IPS-15b (cell line): ENCODE data around the gene SORBS2.

Source experiments
- H3K27me3 ChIP-seq: one replicate; pipeline ENCODE4 v1.6.1; 2013; ENCODE audit warnings: low read length; ENCODE audit not compliant: control insufficient read depth, insufficient read depth
- H3K36me3 ChIP-seq: one replicate; pipeline ENCODE4 v1.6.1; 2013; ENCODE audit warnings: low read length; ENCODE audit not compliant: control insufficient read depth, insufficient read depth
- H3K4me1 ChIP-seq: one replicate; pipeline ENCODE4 v1.6.1; 2013; ENCODE audit warnings: mild to moderate bottlenecking, low read length; ENCODE audit not compliant: control insufficient read depth, insufficient read depth
- H3K4me3 ChIP-seq: one replicate; pipeline ENCODE4 v1.5.1; 2013; ENCODE audit warnings: low read depth, low read length
- H3K9ac ChIP-seq: one replicate; pipeline ENCODE4 v1.6.1; 2013; ENCODE audit warnings: low read depth, mild to moderate bottlenecking, low read length
- H3K9me3 ChIP-seq: one replicate; pipeline ENCODE4 v1.6.1; 2013; ENCODE audit warnings: mild to moderate bottlenecking, low read length; ENCODE audit not compliant: control insufficient read depth, insufficient read depth

SORBS2 gene

DNA sequence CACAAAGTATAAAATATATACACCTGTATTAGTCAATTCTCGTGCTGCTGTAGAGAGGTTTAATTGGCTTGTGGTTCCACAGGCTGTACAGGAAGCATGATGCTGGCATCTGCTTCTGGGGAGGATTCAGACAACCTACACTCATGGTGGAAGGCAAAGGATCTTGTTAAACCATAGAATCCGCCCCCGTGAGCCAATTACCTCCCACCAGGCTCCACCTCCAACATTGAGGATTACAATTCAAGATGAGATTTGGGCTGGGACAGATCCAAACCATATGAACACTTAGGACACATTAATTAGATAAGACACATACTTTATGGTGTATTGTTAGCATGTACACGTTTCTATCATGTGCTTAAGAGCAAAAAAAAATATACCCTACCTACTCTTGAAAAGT lies 22.1 kb upstream of the SORBS2 start:
- Histone ChIP-seq H3K4me1 (peaks cover 28% of the 10 kb centered on the region), H3K9ac (no peak overlapping the region), H3K36me3 (no peaks in the 10 kb centered on the region), H3K9me3 (no peaks in the 10 kb centered on the region), H3K27me3 (no peaks in the 10 kb centered on the region), H3K4me3 (no peak overlapping the region)

GRCh38 chr4:185833055-185833598 lies 21.1 kb upstream of the SORBS2 start:
- no peaks in the 10 kb centered on the region for H3K36me3 ChIP-seq
- peaks cover 18% of the 10 kb centered on the region for H3K4me1 ChIP-seq
- H3K27me3 ChIP-seq: no peaks in the 10 kb centered on the region
- no peaks in the 10 kb centered on the region for H3K9me3 ChIP-seq
- H3K9ac ChIP-seq: no peak overlapping the region
- H3K4me3 ChIP-seq: no peak overlapping the region

GRCh38 chr4:185831125-185831815 lies 19.3 kb upstream of the SORBS2 start:
- Histone ChIP-seq H3K27me3 (no peaks in the 10 kb centered on the region), H3K9ac (no peak overlapping the region), H3K4me1 (peaks cover under 1% of the 10 kb centered on the region), H3K9me3 (no peaks in the 10 kb centered on the region), H3K4me3 (no peak overlapping the region), H3K36me3 (no peaks in the 10 kb centered on the region)

DNA sequence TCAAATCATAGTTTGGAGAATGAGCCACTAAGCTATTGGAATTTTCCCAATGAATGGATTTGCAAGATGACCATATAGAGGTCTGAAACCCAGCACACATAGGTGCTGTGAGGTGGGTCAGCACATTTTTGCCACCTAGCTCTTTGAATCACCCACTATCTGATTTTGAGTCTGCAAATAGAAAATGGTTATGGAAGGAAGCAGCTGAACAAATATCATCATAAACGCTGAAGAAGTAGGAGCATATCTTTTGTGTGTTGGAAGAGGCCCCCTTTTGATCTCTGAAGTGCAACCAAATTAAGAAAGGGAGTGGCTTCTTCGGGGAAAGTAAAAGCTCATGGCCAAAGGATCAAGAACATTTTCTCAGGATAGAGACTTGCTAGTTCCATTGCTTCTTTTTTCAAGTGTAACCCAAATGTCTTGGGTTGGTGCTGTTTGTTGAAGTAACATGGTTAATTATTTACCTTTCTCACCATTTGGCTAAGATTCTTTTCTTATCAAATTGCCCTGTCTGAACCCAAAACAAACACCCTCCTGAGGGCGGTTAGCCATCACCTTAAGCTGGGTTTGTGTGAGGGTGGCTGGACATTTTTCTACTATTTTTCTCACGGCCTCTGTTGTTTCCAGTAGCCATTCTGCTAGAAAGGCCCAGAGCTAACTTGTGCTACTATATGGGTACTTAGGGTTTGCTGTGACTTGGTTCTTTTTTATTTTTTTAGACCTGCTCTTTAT lies 18.4 kb upstream of the SORBS2 start:
- H3K9ac ChIP-seq: no peak overlapping the region
- no peaks in the 10 kb centered on the region for H3K27me3 ChIP-seq
- no peaks in the 10 kb centered on the region for H3K9me3 ChIP-seq
- no peaks in the 10 kb centered on the region for H3K36me3 ChIP-seq
- no peak overlapping the region for H3K4me3 ChIP-seq
- H3K4me1 ChIP-seq: no peaks in the 10 kb centered on the region

GRCh38 chr4:185826381-185826780 lies 14.4 kb upstream of the SORBS2 start:
- Histone ChIP-seq H3K9me3 (no peaks in the 10 kb centered on the region), H3K36me3 (no peaks in the 10 kb centered on the region), H3K27me3 (no peaks in the 10 kb centered on the region), H3K4me1 (no peaks in the 10 kb centered on the region), H3K9ac (no peak overlapping the region), H3K4me3 (no peak overlapping the region)

GRCh38 chr4:185825737-185826136 lies 13.7 kb upstream of the SORBS2 start:
- Histone ChIP-seq H3K9ac (no peak overlapping the region), H3K27me3 (no peaks in the 10 kb centered on the region), H3K36me3 (no peaks in the 10 kb centered on the region), H3K4me3 (no peak overlapping the region), H3K9me3 (no peaks in the 10 kb centered on the region), H3K4me1 (no peaks in the 10 kb centered on the region)

- no peaks in the 10 kb centered on the region for H3K27me3 ChIP-seq
- no peak overlapping the region for H3K9ac ChIP-seq
- no peak overlapping the region for H3K4me3 ChIP-seq
- no peaks in the 10 kb centered on the region for H3K9me3 ChIP-seq
- peaks cover 7% of the 10 kb centered on the region for H3K4me1 ChIP-seq
- no peaks in the 10 kb centered on the region for H3K36me3 ChIP-seq
Measured at GRCh38 chr4:185822791-185823190, 10.8 kb upstream of the SORBS2 start.

DNA sequence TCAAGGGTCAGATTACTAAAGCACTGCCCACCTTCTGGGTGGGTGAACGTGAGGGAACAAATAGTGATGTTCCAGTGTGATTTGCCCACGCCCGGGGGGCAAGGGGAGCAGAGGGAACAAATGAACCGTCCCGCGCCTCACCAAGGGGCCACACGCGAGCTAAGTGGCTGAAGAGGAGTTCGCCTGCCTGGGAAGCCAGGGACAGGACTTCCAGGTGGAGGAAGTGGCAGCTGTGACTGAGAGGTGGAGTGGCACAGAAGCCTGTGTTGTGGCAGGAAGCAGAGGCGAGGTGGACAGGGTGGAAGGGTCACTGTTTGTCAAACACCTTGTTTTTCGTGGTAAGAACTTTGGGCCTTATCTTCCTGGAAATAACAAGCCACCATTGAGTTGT lies 9.0 kb upstream of the SORBS2 start:
- Histone ChIP-seq H3K36me3 (no peaks in the 10 kb centered on the region), H3K9me3 (no peaks in the 10 kb centered on the region), H3K27me3 (no peaks in the 10 kb centered on the region), H3K4me1 (peaks cover 7% of the 10 kb centered on the region), H3K9ac (no peak overlapping the region), H3K4me3 (no peak overlapping the region)

DNA sequence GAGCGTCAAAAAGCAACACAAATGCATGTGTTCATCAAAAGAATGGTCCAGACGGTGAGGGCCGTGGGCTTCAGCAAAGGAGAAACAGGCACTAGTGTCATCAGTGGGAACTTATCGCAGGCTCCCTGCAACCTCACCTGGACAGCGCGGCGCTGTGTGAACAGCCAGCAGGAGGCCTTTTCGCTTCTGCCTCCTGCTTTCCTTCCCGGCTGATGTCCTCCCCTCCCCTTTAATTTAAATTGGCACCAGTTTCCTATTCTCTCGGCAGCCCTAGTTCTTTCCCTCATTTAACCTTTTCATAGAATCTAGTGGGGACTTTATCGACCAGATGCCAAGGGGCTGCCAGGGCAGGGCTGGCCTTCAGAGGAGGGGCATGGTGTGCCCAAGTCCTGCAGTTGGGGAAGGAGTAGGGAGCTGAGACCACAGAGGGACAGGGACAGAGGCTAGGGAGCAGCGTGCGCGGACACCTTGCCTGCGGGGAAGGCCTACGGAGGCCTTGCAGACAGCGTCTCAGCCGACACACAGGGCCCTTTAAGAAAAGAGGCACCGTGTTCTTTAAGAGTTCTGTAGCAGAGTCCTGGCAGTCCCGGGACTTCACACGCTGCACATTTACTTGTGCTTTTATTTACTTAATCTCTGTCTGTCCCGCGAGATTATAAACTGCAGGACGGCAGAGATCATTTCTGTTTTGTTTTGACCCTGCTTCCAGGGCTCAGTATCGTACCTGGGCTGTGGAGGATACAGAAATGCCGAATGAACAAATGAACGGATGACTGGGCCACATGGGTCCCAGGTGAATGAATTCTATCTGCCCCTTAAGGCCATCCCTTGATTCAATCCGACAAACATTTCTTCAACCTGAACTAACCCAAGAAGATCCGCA lies 8.4 kb upstream of the SORBS2 start:
- peak overlapping the region; percentile 55 for H3K9ac ChIP-seq
- H3K36me3 ChIP-seq: no peaks in the 10 kb centered on the region
- H3K4me1 ChIP-seq: peaks cover 7% of the 10 kb centered on the region
- H3K9me3 ChIP-seq: no peaks in the 10 kb centered on the region
- H3K27me3 ChIP-seq: no peaks in the 10 kb centered on the region
- no peak overlapping the region for H3K4me3 ChIP-seq

DNA sequence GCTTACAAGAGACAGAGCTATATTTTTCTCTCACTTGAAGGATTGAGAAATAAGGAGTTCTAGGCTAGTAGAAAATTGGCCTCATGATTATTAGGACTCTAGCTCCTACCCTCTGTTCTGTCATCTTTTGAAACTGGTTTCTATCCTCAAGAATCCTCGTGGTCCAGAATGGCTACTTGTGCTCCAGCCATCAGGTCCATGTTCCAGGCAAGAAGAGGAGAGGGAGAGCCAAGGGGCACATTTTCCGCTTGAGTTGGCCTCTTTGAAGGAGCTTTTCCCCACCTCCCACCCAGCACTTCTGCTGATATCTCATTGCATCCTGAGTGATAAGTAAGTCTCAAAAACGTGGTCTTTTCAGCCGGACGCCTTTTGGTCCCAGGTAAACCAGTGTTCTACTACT lies 7.2 kb upstream of the SORBS2 start:
- Histone ChIP-seq H3K9me3 (no peaks in the 10 kb centered on the region), H3K4me3 (no peak overlapping the region), H3K9ac (no peak overlapping the region)

GRCh38 chr4:185817403-185817818 lies 5.4 kb upstream of the SORBS2 start:
- Histone ChIP-seq H3K27me3 (no peaks in the 10 kb centered on the region), H3K4me1 (peaks cover 7% of the 10 kb centered on the region), H3K36me3 (no peaks in the 10 kb centered on the region), H3K9me3 (no peaks in the 10 kb centered on the region), H3K9ac (no peak overlapping the region), H3K4me3 (no peak overlapping the region)

More for the DNA sequence above, 7.2 kb upstream of the SORBS2 start:
- Histone ChIP-seq H3K4me1 (peaks cover 7% of the 10 kb centered on the region), H3K27me3 (no peaks in the 10 kb centered on the region), H3K36me3 (no peaks in the 10 kb centered on the region)
